Fibroblast of lung (primary cell): ENCODE data around the gene EMP3. TPM values are rescaled to one million over a fixed set of nuclear protein-coding genes. Genes with fewer than 3 reads are reported as not detected.
"Not testable (repeated sequence)": the region's sequence is repeated elsewhere in the genome, so short reads cannot be mapped to it uniquely, and the experiment has no call there.

Source experiments
- DNase-seq, 2 donors: peaks; one replicate each; pipeline versions ENCODE4 v3.0.0 to v3.0.0-alpha.2; 2010; ENCODE audit warnings: low read depth in 2 of 2
- H2AFZ ChIP-seq: 2 replicates; pipeline ENCODE4 v1.5.1; 2012; ENCODE audit warnings: low read length, control low read depth, inconsistent platforms
- H3K27ac ChIP-seq: 2 replicates; pipeline ENCODE4 v1.5.1; 2011; ENCODE audit warnings: low read length, control low read depth; ENCODE audit not compliant: insufficient read depth
- H3K27me3 ChIP-seq: 2 replicates; pipeline ENCODE4 v1.5.1; 2011; ENCODE audit warnings: mild to moderate bottlenecking, low read length; ENCODE audit not compliant: control insufficient read depth, insufficient read depth
- H3K36me3 ChIP-seq: 2 replicates; pipeline ENCODE4 v1.5.1; 2011; ENCODE audit warnings: low read length; ENCODE audit not compliant: control insufficient read depth, insufficient read depth
- H3K4me1 ChIP-seq: 2 replicates; pipeline ENCODE4 v1.5.1; 2011; ENCODE audit warnings: low read length; ENCODE audit not compliant: control insufficient read depth, insufficient read depth; ENCODE audit errors: extremely low read depth
- H3K4me2 ChIP-seq: 2 replicates; pipeline ENCODE4 v1.5.1; 2011; ENCODE audit warnings: low read length, control low read depth; ENCODE audit not compliant: insufficient read depth; ENCODE audit errors: extremely low read depth
- H3K4me3 ChIP-seq, 4 experiments: fragments of 200-600 bp in 1 of 4; sonication (generic) in 1 of 4; replicated peaks in 1 of 4; 2 replicates each; pipeline ENCODE4 v1.5.1; 2011 to 2016; ENCODE audit warnings: low read length in 4 of 4, low read depth in 3 of 4, mild to moderate bottlenecking in 3 of 4, control low read depth in 2 of 4, inconsistent platforms in 1 of 4, mixed read lengths in 1 of 4; ENCODE audit not compliant: insufficient read depth in 1 of 4; ENCODE audit errors: control extremely low read depth in 1 of 4
- H3K79me2 ChIP-seq: 2 replicates; pipeline ENCODE4 v1.5.1; 2012; ENCODE audit warnings: mild to moderate bottlenecking, low read length, inconsistent platforms; ENCODE audit not compliant: control insufficient read depth, insufficient read depth
- H3K9ac ChIP-seq: 2 replicates; pipeline ENCODE4 v1.5.1; 2011; ENCODE audit warnings: mild to moderate bottlenecking, low read length, control low read depth; ENCODE audit not compliant: insufficient read depth
- H3K9me3 ChIP-seq: 2 replicates; pipeline ENCODE4 v1.5.1; 2012; ENCODE audit warnings: low read depth, low read length; ENCODE audit not compliant: control insufficient read depth, insufficient read depth
- H4K20me1 ChIP-seq: 2 replicates; pipeline ENCODE4 v1.5.1; 2011; ENCODE audit warnings: low read length; ENCODE audit not compliant: control insufficient read depth, insufficient read depth; ENCODE audit errors: extremely low read depth
- EZH2 ChIP-seq: IDR thresholded peaks from 2 replicates; pipeline ENCODE4 v1.5.1; 2012; ENCODE audit warnings: low read length, control low read depth, mild to moderate bottlenecking; ENCODE audit errors: missing control alignments
- polyA plus RNA-seq, 2 donors: library from polyadenylated mRNA; depleted of rRNA in 1 of 2; stranded (reverse) in 1 of 2; unstranded in 1 of 2; fragments of >200 nt; gene quantifications; 2 replicates each; pipeline ENCODE4 v1.2.1, GENCODE V29; 2011 to 2012; ENCODE audit warnings: missing spikeins in 1 of 2
- total RNA-seq: library from RNA; depleted of rRNA; stranded (reverse); fragments of >200 nt; gene quantifications from 2 replicates; pipeline ENCODE4 v1.2.1, GENCODE V29; 2014
- TF ChIP-seq, protein P1 (sequence below), 2 donors: IDR thresholded peaks in 1 of 2; conservative IDR thresholded peaks in 1 of 2; 1 replicate in 1 of 2; 2 replicates in 1 of 2; pipeline ENCODE4 v1.5.1; 2011 to 2012; ENCODE audit warnings: low read length in 2 of 2, control low read depth in 1 of 2, inconsistent platforms in 1 of 2, low read depth in 1 of 2, mild to moderate bottlenecking in 1 of 2

The EMP3 gene
- total and polyA plus RNA-seq, 2 donors (not counting 1 experiment from before 2014, with no cell fraction given): 246 to 303 TPM

GRCh38 chr19:48368936-48369335 is 43.6 kb downstream of the EMP3 start:
- no peak overlapping the region for H3K4me3 ChIP-seq
- H3K4me2 ChIP-seq: no peak overlapping the region
- H3K27ac ChIP-seq: no peak overlapping the region
- no peak overlapping the region for H2AFZ ChIP-seq
- H3K79me2 ChIP-seq: no peaks in the 10 kb centered on the region
- H4K20me1 ChIP-seq: no peaks in the 10 kb centered on the region
- peaks cover 3% of the 10 kb centered on the region for H3K4me1 ChIP-seq
- no peak overlapping the region for H3K9ac ChIP-seq
- no peak for TF ChIP-seq EZH2
- TF ChIP-seq, protein P1, sequence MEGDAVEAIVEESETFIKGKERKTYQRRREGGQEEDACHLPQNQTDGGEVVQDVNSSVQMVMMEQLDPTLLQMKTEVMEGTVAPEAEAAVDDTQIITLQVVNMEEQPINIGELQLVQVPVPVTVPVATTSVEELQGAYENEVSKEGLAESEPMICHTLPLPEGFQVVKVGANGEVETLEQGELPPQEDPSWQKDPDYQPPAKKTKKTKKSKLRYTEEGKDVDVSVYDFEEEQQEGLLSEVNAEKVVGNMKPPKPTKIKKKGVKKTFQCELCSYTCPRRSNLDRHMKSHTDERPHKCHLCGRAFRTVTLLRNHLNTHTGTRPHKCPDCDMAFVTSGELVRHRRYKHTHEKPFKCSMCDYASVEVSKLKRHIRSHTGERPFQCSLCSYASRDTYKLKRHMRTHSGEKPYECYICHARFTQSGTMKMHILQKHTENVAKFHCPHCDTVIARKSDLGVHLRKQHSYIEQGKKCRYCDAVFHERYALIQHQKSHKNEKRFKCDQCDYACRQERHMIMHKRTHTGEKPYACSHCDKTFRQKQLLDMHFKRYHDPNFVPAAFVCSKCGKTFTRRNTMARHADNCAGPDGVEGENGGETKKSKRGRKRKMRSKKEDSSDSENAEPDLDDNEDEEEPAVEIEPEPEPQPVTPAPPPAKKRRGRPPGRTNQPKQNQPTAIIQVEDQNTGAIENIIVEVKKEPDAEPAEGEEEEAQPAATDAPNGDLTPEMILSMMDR (conservative IDR thresholded peaks at IDR 0.05 in 1 of 2, IDR thresholded peaks at IDR 0.05 in 1 of 2; ENCODE audit: low read depth in 1 of 2, low read length in 2 of 2): no peak
- H3K27me3 ChIP-seq: no peaks in the 10 kb centered on the region
- no peaks in the 10 kb centered on the region for H3K36me3 ChIP-seq
- no peaks in the 10 kb centered on the region for H3K9me3 ChIP-seq
- DNase-seq: no peak

- Histone ChIP-seq H3K4me1 (no peaks in the 10 kb centered on the region), H3K27ac (no peak overlapping the region), H3K4me2 (no peak overlapping the region), H4K20me1 (no peaks in the 10 kb centered on the region), H3K4me3 (no peak overlapping the region), H2AFZ (no peak overlapping the region), H3K36me3 (no peaks in the 10 kb centered on the region), H3K9ac (no peak overlapping the region), H3K79me2 (no peaks in the 10 kb centered on the region), H3K9me3 (no peaks in the 10 kb centered on the region), H3K27me3 (no peaks in the 10 kb centered on the region)
- no peak for DNase-seq
- TF ChIP-seq, protein P1 (conservative IDR thresholded peaks at IDR 0.05 in 1 of 2, IDR thresholded peaks at IDR 0.05 in 1 of 2; ENCODE audit: low read depth in 1 of 2, low read length in 2 of 2): no peak
- TF ChIP-seq EZH2: no peak
Measured at GRCh38 chr19:48370955-48371354, 45.6 kb downstream of the EMP3 start.

DNA sequence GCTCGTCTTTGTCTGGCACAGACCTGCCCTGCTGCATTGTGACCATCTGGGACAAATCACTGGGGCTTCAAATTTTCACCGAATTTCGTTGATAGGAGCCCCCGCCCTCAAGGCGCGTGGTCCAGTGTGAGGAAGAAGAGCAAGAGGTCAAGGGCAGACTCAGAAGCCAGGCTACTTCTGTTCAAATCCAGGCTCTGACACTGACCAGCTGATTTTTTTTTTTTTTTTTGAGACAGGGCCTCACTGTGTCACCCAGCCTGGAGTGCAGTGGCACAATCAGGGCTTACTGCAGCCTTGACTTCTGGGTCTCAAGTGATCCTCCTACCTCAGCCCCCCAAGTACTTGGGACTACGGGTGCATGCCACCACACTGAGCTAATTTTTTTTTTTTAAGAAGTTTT is 46.0 kb downstream of the EMP3 start:
- Histone ChIP-seq H4K20me1 (no peaks in the 10 kb centered on the region), H3K9me3 (no peaks in the 10 kb centered on the region), H3K27ac (no peak overlapping the region), H3K9ac (no peak overlapping the region), H3K4me1 (no peaks in the 10 kb centered on the region), H3K4me2 (no peak overlapping the region), H3K4me3 (no peak overlapping the region), H2AFZ (no peak overlapping the region), H3K36me3 (no peaks in the 10 kb centered on the region), H3K27me3 (no peaks in the 10 kb centered on the region), H3K79me2 (no peaks in the 10 kb centered on the region)
- DNase-seq: no peak
- TF ChIP-seq, protein P1 (conservative IDR thresholded peaks at IDR 0.05 in 1 of 2, IDR thresholded peaks at IDR 0.05 in 1 of 2; ENCODE audit: low read depth in 1 of 2, low read length in 2 of 2): no peak
- TF ChIP-seq EZH2: no peak

GRCh38 chr19:48371771-48372170 is 46.4 kb downstream of the EMP3 start:
- H2AFZ ChIP-seq, H3K4me3 ChIP-seq, H3K9ac ChIP-seq, H3K4me2 ChIP-seq, DNase-seq, H4K20me1 ChIP-seq, H3K79me2 ChIP-seq, H3K27me3 ChIP-seq, H3K36me3 ChIP-seq, H3K4me1 ChIP-seq, H3K27ac ChIP-seq, H3K9me3 ChIP-seq: not testable (repeated sequence)
